Esophagus squamous epithelium (tissue), 4 donors: ENCODE results near the gene NRG3.

Experiments used
- CTCF ChIP-seq, 6 experiments: fragments of 450-650 bp in 4 of 6; fragments of 200-600 bp in 2 of 6; sonication (generic) in 2 of 6; IDR thresholded peaks; one replicate each; pipeline ENCODE4 v1.5.1; 2016 to 2019; ENCODE audit warnings: antibody characterized with exemption in 6 of 6, mild to moderate bottlenecking in 4 of 6, moderate library complexity in 4 of 6
- POLR2A ChIP-seq, 4 donors: fragments of 450-650 bp; IDR thresholded peaks; one replicate each; pipeline ENCODE4 v1.6.1; 2017; ENCODE audit warnings: antibody characterized with exemption in 4 of 4, mild to moderate bottlenecking in 4 of 4, moderate library complexity in 3 of 4

GRCh38 chr10:82924711-82925110 is 1049.7 kb downstream of the NRG3 start:
- TF ChIP-seq CTCF (IDR thresholded peaks at IDR 0.05): no peak
- no peak for TF ChIP-seq POLR2A (IDR thresholded peaks at IDR 0.05)
